Esophagus squamous epithelium (tissue), 5 donors: ENCODE data around the gene ENPP7. TPM values are rescaled to one million over a fixed set of nuclear protein-coding genes. Genes with fewer than 3 reads are reported as not detected.

Source experiments
- DNase-seq: peaks from one replicate; lab custom pipeline; 2025; lab: John Stamatoyannopoulos, UW
- H3K27ac ChIP-seq, 4 donors: fragments of 200-600 bp; sonication (generic); one replicate each; pipeline ENCODE4 v1.5.1; 2016 to 2019; ENCODE audit warnings: mild to moderate bottlenecking in 1 of 4
- H3K27me3 ChIP-seq, 4 donors: fragments of 200-600 bp; sonication (generic); 1 replicate in 3 of 4; 2 replicates in 1 of 4; pipeline versions ENCODE4 v1.5.1 to v1.6.0; 2017 to 2021; ENCODE audit warnings: antibody characterized with exemption in 1 of 4
- H3K36me3 ChIP-seq, 3 donors: fragments of 200-600 bp; sonication (generic); one replicate each; pipeline ENCODE4 v1.5.1; 2016 to 2019
- H3K4me1 ChIP-seq, 3 donors: fragments of 200-600 bp; sonication (generic); one replicate each; pipeline ENCODE4 v1.5.1; 2017 to 2019
- H3K4me3 ChIP-seq, 4 donors: fragments of 200-600 bp; sonication (generic); 1 replicate in 3 of 4; 2 replicates in 1 of 4; pipeline ENCODE4 v1.5.1; 2016 to 2019; ENCODE audit warnings: mild to moderate bottlenecking in 2 of 4, moderate library complexity in 1 of 4
- H3K9me3 ChIP-seq, 3 donors: fragments of 200-600 bp; sonication (generic); one replicate each; pipeline ENCODE4 v1.5.1; 2016 to 2019
- CTCF ChIP-seq, 6 experiments: fragments of 450-650 bp in 4 of 6; fragments of 200-600 bp in 2 of 6; sonication (generic) in 2 of 6; IDR thresholded peaks; one replicate each; pipeline ENCODE4 v1.5.1; 2016 to 2019; ENCODE audit warnings: antibody characterized with exemption in 6 of 6, mild to moderate bottlenecking in 4 of 6, moderate library complexity in 4 of 6
- POLR2A ChIP-seq, 4 donors: fragments of 450-650 bp; IDR thresholded peaks; one replicate each; pipeline ENCODE4 v1.6.1; 2017; ENCODE audit warnings: antibody characterized with exemption in 4 of 4, mild to moderate bottlenecking in 4 of 4, moderate library complexity in 3 of 4
- WGBS, 2 donors: methylation state at CpG; one replicate each; pipeline ENCODE4 v1.1.5; 2018; 5-methylcytosine and 5-hydroxymethylcytosine counted together
- intact Hi-C: fragments of 100-400 bp; cut with DNase I; formaldehyde crosslinking; loops from one replicate; pipeline ENCODE4 v1.15.0; 2022
- total RNA-seq, 4 donors: library from RNA; depleted of rRNA; stranded (reverse); fragments of >200 nt; gene quantifications; one replicate each; pipeline ENCODE4 v1.1.0, GENCODE V29; 2016
- donor health status: DM: yes; HTN: yes; CAD: no.

Gene ENPP7
- total RNA-seq, 4 donors from 2014 or later = not detected

- Histone ChIP-seq H3K9me3 (no peaks in the 10 kb centered on the region), H3K27ac (no peak overlapping the region), H3K36me3 (no peaks in the 10 kb centered on the region), H3K4me1 (peaks cover 0 to 20% (median 4%) of the 10 kb centered on the region in 3 donors), H3K27me3 (peaks cover 0 to 51% (median 0%) of the 10 kb centered on the region in 4 donors), H3K4me3 (no peak overlapping the region)
- DNase-seq = no peak
- intact Hi-C loops = loop anchor here (10.0 kb wide), 1 partner anchor 312 kb away; no protein-coding TSS in a partner anchor
- no peak for TF ChIP-seq POLR2A (IDR thresholded peaks at IDR 0.05)
- TF ChIP-seq CTCF (IDR thresholded peaks at IDR 0.05) = no peak
- WGBS, 2 donors = 58 to 72% methylated on average over 7 of the region's 25 CpGs
Observed at GRCh38 chr17:79706931-79707850, 23.6 kb upstream of the ENPP7 start.

GRCh38 chr17:79707931-79708891, 22.5 kb upstream of the ENPP7 start:
- TF ChIP-seq CTCF (IDR thresholded peaks at IDR 0.05) (peak; percentile 55 to 86 (median 71)), POLR2A (IDR thresholded peaks at IDR 0.05) (no peak)
- Histone ChIP-seq H3K4me3 (peak overlapping the region in 1 of 4 donors; percentile 24), H3K27ac (no peak overlapping the region), H3K36me3 (no peaks in the 10 kb centered on the region), H3K9me3 (no peaks in the 10 kb centered on the region), H3K4me1 (peaks cover 0 to 20% (median 4%) of the 10 kb centered on the region in 3 donors), H3K27me3 (peaks cover 0 to 46% (median 0%) of the 10 kb centered on the region in 4 donors)
- no peak for DNase-seq
- intact Hi-C loops = loop anchor here (10.0 kb wide), 1 partner anchor 313 kb away; no protein-coding TSS in a partner anchor
- 12 to 38% methylated on average over 15 to 16 of the region's 35 CpGs for WGBS, 2 donors

GRCh38 chr17:79711715-79712305, 18.9 kb upstream of the ENPP7 start:
- DNase-seq = no peak
- intact Hi-C loops = no loop called here
- Histone ChIP-seq H3K36me3 (no peaks in the 10 kb centered on the region), H3K9me3 (no peaks in the 10 kb centered on the region), H3K4me3 (no peak overlapping the region), H3K27me3 (peaks cover 0 to 55% (median 0%) of the 10 kb centered on the region in 4 donors), H3K27ac (no peak overlapping the region), H3K4me1 (peaks cover 0 to 18% (median 4%) of the 10 kb centered on the region in 3 donors)
- WGBS, 2 donors = 59 to 82% methylated on average over 14 to 19 of the region's 20 CpGs
- TF ChIP-seq CTCF (IDR thresholded peaks at IDR 0.05) (no peak), POLR2A (IDR thresholded peaks at IDR 0.05) (no peak)

- H3K27ac ChIP-seq = no peak overlapping the region
- H3K4me1 ChIP-seq = peaks cover 0 to 3% (median 3%) of the 10 kb centered on the region in 3 donors
- TF ChIP-seq CTCF (IDR thresholded peaks at IDR 0.05) = no peak
- TF ChIP-seq POLR2A (IDR thresholded peaks at IDR 0.05) = no peak
- 75 to 76% methylated on average over 2 to 12 of the region's 14 CpGs for WGBS, 2 donors
- H3K27me3 ChIP-seq = peaks cover 0 to 52% (median 0%) of the 10 kb centered on the region in 4 donors
- H3K36me3 ChIP-seq = no peaks in the 10 kb centered on the region
- DNase-seq = no peak
- H3K4me3 ChIP-seq = no peak overlapping the region
- intact Hi-C loops = no loop called here
- no peaks in the 10 kb centered on the region for H3K9me3 ChIP-seq
Observed at GRCh38 chr17:79713391-79713790, 17.4 kb upstream of the ENPP7 start.
